ENCODE measurements around the gene RECQL.

Gene RECQL, protein sequence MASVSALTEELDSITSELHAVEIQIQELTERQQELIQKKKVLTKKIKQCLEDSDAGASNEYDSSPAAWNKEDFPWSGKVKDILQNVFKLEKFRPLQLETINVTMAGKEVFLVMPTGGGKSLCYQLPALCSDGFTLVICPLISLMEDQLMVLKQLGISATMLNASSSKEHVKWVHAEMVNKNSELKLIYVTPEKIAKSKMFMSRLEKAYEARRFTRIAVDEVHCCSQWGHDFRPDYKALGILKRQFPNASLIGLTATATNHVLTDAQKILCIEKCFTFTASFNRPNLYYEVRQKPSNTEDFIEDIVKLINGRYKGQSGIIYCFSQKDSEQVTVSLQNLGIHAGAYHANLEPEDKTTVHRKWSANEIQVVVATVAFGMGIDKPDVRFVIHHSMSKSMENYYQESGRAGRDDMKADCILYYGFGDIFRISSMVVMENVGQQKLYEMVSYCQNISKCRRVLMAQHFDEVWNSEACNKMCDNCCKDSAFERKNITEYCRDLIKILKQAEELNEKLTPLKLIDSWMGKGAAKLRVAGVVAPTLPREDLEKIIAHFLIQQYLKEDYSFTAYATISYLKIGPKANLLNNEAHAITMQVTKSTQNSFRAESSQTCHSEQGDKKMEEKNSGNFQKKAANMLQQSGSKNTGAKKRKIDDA

DNA sequence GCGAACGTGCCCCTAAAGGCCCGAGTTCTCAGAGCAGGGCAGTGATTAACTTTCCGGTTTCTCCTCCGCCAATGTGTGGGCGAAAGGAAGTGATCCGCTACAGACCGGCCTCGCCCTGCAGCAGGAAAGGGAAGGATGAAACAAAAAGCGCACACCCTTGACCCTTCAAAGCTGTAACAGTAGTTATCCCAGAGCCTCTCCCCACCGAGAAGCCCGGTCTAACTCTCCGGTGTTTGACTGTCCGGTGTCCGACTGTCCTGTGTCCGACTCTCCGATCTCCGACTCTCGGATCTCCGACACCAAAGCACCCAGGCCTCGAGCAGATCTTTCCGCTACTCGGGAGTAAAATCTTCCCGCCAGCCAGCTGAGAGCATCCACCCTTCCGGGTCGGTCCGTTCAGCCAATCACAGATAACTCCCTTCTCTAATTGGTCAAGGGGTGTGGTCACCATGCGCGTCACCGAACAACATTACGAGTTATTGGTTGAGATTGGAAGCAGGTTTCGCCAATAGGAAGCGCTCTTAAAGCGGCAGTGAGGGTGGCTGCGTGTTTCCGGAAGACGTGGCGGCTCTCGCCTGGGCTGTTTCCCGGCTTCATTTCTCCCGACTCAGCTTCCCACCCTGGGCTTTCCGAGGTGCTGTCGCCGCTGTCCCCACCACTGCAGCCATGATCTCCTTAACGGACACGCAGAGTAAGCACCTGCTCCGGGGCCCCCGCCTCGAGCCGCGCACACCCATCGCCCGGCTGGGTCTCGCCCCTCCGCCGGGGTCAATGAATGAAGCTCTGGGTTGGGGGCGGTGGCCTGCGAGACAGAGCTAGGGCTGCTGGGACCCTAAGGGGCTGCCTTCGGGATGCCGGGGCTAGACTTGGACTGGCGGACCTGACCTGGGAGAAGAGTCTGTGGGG, at the start of gene RECQL, which contains the start of gene GOLT1B:
RECQL (minus strand) TSS at position 378 of the 906 bp plus-strand sequence. CDS start 2,065 bp downstream, outside the sequence.
GOLT1B (plus strand) TSS at position 532 of the 906 bp plus-strand sequence; CDS start at position 667, 135 bp downstream.
- in situ Hi-C loops (cut with MboI; ENCODE audit: low sequenced_read_pairs), result no loop called here

DNA sequence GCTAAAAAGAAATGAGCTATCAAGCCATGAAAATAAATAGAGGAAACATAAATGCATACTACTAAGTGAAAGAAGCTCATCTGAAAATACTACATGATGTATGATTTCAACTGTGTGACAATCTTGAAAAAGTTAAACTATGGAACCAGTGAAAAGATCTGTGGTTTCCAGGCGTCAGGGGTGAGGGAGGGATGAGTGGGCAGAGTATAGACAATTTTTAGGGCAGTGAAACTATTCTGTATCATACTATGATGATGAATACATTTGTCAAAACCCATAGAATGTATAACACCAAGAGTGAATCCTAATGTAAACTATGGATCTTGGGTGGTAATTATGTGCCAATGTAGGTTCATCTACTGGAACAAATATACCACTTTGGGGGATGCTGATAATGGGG, 46.0 kb upstream of the RECQL start:
- in situ Hi-C loops (cut with MboI; ENCODE audit: low sequenced_read_pairs), result no loop called here

DNA sequence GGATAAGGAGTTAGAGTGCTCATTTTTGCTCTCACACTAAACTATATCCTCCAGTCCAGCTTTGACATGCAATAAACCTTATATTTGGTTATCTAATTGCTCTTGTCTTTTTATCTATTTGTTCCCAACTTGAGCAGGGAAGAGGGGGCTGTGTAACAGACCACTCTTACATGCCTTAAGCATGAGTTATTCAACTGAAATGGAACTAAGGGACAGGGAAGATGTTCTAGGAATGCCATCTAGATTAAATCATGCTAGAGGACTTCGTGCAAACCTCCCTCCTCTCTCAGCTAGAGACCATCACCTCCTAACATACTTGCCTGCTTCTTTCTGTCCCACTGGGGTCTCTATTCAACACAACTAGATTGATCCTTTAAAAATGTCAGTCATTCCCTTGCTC, 45.3 kb upstream of the RECQL start:
- in situ Hi-C loops (cut with MboI; ENCODE audit: low sequenced_read_pairs), result no loop called here

DNA sequence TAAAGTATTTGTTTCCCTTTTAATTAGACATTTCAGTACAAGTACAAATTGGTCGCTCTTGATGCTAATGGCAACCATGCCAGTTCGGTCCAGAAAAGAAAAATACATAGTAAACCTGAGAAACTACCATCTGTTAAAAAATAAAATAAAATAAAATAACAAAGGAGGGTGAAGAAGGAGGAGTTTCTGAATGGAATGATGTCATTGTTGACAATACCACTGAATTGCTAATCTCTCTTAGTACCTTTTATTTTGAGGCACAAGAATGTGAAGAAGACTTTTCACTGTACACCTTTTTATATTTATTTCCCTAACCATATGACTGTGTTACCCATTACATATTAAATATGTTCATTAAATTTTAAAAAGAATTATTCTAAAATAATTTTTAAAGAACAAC, 44.1 kb upstream of the RECQL start:
- in situ Hi-C loops (cut with MboI; ENCODE audit: low sequenced_read_pairs), result no loop called here

DNA sequence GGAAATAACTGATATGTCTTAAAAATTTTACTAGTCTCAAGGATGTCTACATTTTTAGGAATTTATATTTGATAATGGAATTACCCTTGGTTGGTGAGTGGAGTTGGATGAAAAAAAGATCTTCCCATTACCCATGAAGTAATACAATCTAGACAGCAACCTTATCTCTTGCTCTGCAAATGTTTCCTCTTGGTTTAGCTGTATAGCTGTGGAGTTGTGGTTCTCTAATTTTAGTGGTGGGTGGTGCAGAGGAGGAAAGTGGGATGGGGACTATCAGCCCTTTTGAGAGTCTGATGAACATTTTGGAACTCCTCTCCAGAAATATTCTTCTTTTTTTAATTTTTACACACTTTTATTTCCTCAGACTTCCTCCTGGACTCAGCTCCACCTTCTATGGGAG, 41.7 kb upstream of the RECQL start:
- in situ Hi-C loops (cut with MboI; ENCODE audit: low sequenced_read_pairs), result no loop called here

DNA sequence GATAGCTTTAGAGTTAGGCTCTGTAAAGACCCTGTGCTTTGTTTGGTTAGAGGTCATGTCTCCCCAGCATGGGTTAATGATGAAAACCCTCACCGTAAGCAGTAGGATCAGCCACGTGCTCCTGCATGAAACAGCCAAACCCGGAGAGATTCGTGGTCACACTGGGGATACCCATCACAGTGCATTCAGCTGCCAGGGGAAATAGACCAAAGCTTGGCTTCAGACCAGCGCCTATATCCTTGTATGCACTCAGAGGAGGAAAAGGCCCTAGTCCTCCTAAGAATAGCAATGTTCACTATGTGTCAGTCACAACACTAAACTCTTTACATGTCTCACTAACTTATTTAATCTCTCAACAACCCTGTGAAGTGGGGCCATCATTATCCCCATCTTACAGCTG, 41.0 kb upstream of the RECQL start:
- in situ Hi-C loops (cut with MboI; ENCODE audit: low sequenced_read_pairs), result no loop called here

DNA sequence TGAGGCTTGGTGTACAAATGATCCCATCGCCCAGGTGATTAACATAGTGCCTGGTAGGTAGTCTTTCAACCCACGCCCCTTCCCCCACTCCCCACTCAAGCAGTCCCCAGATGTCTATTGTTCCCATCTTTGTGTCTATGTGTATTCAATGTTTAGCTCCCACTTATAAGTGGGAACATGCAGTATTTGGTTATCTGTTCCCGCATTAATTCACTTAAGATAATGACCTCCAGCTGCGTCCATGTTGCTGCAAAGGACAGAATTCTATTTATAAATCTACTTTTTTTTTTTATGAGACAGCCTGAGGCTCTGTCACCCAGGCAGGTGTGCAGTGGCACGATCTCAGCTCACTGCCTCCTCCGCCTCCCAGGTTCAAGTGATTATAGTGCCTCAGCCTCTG, 40.3 kb upstream of the RECQL start:
- in situ Hi-C loops (cut with MboI; ENCODE audit: low sequenced_read_pairs), result no loop called here

DNA sequence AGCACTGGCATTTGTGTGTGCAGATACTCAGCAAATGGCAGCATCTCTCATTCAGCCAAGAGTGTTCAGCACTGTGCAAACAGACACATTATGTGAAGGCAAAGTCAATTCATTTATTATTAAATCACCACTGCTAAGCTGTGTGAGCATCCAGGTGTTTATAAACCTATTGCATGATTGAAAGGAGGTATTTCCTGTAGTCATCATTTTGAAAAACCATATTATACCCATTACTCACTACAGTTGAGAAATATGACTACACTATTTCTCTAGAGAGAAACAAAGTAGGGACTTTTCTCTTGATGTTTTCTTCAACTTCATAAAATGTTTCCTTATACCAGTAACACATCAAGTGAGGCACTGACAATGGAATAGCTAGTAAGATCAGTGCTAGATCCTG, 38.4 kb upstream of the RECQL start:
- in situ Hi-C loops (cut with MboI; ENCODE audit: low sequenced_read_pairs), result no loop called here

DNA sequence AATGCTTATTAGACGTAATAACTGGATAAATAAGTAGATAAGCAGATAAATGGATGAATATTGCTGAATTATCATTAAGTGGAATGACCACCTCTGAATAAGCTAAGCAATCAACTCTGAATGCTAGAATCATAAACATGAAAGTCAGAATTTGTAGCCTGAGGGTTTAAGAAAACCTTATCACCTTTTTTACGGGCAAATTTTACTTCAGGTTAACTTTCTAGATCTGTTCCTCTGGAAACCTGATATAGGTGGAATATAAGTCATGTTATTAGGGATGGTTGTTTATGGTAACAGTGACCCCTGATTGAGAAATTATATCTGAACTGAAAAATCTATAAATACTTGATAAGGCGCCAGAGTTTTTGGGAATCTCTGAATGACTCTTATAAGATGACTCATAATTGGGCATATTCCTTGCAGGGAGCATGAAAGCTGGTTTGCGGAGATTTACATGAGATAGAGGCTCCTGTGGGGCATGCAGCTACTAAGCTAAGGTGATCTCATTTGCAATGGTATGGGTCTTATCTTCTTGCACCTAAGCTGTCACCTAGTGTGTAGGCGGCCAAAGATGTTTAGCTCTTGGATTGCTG, 36.7 kb upstream of the RECQL start:
- in situ Hi-C loops (cut with MboI; ENCODE audit: low sequenced_read_pairs), result no loop called here

DNA sequence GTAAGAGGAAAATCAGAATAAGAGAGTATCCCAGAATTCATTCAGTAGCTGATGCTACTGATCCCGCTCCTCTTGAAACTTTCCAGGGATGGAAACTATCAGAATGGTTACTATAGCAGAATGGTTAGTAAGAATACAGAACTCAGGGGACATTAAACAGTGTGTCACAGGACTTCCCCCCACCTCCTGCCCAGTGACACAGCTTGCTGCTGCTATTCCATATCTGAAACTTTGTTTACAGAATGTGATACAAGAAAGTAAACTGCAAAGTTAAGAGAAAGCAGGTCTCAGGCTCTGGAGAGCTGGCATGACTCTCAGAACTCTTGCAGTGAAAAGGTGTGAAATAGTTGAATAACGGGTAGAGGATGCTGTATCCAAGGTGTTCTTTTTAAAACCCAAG, 28.0 kb upstream of the RECQL start:
- in situ Hi-C loops (cut with MboI; ENCODE audit: low sequenced_read_pairs), result no loop called here

DNA sequence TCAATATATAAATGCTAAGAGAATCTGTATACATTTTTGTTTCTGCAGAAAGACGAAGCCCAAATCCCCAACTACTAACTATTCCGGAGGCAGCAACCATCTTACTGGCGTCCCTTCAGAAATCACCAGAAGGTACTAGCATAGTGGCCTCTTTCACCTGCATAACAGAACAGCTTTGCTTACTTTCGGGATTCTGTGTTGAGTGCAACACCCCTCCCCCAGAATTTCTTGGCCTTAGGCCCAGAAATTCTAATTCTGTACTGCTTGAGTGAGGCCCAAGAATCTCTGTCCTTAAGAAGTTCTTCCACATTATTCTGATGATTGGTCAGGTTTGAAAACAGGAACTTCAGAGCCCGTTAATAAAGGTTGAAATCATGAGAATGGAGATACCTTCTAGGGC, 27.5 kb upstream of the RECQL start:
- in situ Hi-C loops (cut with MboI; ENCODE audit: low sequenced_read_pairs), result no loop called here

DNA sequence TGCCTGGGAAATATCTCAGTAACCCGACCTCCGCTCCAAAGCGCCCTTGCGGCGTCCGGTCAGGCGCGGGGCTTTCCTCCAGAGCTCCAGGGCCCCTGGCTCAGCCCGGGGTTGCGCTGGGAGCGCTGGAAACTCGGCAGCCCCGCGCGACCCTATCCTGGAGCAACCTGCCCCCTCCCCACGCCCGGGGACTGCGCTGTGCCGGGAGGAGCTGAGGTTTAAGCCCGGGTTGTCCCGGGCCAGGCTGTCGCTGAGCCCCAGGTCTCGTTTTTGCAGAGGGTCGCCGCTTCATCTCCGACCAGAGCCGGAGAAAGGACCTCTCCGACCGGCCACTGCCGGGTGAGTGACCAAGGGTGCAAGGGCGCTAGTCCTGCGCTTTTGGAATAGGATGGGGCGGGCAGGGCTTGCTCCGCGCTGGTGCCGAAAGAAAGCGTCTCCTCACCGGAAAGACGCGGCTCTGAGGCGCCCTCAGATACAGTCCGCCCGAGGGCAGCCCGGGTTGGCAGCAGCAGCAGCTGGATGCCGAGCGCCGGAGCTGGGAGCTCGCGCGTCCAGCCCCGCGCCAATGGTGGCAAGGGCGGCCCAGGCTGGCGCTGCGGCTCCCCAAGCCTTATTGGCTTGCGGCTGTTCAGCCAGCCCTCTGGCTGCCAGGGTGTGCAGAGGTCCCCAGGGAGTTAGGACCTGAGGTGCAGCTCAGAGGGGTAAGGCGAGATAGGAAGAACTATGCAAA, 26.2 kb upstream of the RECQL start:
- in situ Hi-C loops (cut with MboI; ENCODE audit: low sequenced_read_pairs), result no loop called here

DNA sequence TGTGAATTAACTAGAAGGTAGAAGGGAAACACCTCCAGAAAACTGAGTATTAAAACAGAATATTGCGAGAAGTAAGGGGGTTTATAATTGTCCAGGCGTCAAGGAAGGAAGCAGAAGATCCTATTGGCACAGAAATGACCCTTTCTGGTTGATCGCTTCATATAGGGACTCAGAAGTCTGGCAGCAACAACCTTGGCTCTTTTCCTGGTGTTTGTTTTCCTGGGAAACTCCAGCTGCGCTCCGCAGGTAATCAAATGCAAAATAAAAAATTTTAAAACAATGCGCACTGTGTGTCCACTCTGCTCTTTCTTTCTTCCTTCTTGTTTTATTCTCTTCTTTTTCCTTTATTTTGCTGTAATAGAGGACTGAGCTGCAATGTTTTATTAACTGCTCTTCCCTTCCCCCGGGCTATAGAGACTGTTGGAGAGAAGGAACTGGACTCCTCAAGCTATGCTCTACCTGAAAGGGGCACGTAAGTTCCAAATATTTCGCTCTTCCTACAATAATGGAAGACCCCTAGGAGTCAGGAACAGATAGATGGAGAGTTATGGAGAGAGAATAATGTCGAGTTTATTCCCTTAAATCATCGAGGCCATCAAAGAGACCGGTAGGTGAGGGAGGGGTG, 25.4 kb upstream of the RECQL start:
- in situ Hi-C loops (cut with MboI; ENCODE audit: low sequenced_read_pairs), result no loop called here

DNA sequence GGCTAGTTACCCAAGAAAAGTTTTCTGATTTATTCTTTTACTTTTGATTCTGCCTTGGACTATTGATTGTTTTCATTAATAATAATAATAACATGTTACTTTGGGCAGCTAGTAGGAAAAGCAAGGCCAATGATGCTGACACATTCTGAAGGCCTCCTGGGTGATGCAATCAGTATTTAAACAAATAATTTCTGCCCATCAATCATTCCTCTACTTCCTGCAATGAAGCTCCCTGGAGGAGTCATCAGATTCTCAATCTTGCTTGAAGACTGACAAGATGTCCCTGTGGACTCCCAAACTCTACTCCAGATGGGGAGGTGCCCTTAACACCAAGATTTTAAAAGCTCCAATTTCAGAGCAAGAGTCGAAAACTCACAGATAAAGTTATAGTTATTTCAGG, 24.6 kb upstream of the RECQL start, which contains the start of gene SPX:
SPX (plus strand) TSS at position 244 of the 400 bp plus-strand sequence. CDS start 177 bp downstream, outside the sequence.
- in situ Hi-C loops (cut with MboI; ENCODE audit: low sequenced_read_pairs), result no loop called here

DNA sequence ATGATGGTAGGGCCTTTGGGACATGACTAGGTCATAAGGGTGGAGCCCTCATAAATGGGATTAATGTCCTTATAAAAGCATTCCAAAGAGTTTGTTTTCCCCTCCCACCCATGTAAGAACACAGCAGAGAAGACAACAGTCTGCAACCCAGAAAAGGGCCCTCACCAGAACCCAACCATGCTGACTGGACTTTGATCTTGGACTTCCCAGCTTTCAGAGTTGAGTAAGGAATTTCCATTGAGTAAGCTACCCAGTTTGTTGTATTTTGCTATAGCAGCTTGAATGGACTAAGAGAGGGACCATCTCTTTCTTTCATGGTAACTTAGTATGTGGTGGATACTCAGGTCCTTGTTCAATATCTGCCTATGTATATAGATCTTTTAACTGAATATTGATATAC, 21.7 kb upstream of the RECQL start:
- in situ Hi-C loops (cut with MboI; ENCODE audit: low sequenced_read_pairs), result no loop called here

DNA sequence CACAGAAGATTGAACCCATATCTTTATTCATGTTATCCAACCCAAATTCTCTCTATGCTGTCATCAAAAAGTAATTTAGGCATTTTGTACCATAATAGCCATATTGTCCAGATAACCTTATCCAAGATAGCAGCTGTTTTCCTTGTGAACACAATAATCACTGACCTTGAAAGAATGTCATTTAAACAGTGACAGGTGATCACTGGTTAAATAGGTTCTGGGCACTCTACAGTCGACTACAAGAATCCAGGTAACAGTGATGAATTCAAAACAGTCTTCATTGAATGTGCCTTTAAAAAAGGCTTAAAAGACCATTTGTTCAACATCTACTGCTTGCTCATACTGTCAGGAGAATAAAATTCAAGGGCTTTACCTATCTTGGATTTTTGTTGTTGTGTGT, 20.1 kb upstream of the RECQL start:
- in situ Hi-C loops (cut with MboI; ENCODE audit: low sequenced_read_pairs), result no loop called here

DNA sequence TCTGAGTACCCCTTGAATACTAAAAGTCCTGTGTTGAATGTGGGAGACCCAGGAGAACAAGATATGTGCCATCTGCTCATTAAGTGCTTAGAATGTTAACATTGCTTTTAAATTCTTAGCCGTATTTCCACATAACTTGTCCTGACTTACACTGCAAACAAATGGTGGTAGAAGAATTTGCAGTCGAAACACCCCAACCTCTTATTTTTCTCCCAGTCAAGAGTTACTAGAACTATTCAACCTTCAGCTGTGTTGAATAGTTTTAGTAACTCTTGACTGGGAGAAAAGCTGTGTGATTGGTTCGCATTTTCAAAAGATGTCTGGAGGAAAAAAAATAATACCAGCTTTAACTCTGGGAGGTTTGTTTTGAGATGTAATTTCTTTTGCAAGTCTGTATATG, 17.0 kb upstream of the RECQL start:
- in situ Hi-C loops (cut with MboI; ENCODE audit: low sequenced_read_pairs), result no loop called here

DNA sequence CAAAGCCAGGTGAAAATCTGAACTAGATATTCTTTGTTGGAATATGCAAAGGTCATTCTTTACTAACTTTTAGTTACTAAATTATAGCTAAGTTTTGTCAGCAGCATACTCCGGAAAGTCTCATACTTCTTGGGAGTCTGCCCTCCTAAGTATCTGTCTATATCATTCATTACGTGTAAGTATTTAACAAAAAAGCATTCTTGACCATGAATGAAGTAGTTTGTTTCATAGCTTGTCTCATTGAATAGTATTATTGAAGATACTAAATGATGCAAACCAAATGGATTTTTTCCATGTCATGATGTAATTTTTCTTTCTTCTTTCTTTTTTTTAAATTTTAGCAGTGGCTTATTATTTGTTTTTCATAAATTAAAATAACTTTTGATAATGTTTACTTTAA, 14.8 kb upstream of the RECQL start:
- in situ Hi-C loops (cut with MboI; ENCODE audit: low sequenced_read_pairs), result no loop called here

DNA sequence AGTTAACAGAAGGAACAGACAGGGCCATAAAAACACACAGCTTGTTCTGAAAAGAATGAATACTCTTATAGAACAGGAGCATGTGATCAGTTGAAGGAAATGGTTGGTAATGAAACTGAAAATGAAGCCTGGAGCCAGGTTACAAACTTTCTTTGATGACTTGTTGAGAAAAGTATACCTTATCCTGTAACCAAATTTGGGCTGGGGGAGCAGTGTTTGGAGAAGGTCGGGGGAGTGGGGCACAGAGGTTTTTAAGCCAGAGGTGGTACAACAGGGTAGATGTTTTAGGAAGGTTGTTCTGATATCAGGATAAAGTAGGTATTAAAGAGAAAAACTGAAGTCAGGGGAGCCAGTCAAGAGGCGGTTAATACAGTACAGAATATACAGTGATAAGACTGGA, 8.3 kb upstream of the RECQL start:
- in situ Hi-C loops (cut with MboI; ENCODE audit: low sequenced_read_pairs), result no loop called here

DNA sequence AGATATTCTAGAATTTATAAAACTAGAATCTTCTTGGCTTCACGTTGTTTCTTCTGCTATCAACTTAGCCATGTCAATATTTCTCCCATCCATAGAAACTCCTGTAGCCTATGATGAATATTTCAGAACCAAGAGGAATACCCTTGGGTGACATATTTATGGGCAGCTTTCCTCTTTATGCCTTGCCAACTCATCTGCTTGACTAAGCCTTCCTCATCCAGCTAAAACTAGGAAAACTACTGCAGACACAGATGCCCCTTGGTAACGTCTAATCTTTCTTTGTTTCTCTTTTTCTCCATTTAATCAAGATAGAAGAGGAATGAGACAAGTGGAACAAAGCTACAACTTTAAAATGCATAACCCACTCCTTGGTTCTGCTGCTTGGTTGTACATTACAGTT, 6.4 kb upstream of the RECQL start:
- in situ Hi-C loops (cut with MboI; ENCODE audit: low sequenced_read_pairs), result no loop called here

Measured in HL-60/S4 (cell line).